Measurements from ENCODE around the gene ZDHHC16. TPM values are rescaled to one million over a fixed set of nuclear protein-coding genes. Genes with fewer than 3 reads are reported as not detected.
A peak's percentile ranks its signal among the peaks of the same experiment; 100 is the strongest.

The ZDHHC16 gene
- total and polyA plus RNA-seq, 3 experiments from 2014 or later = 26.4 to 57.6 (median 56.2) TPM

DNA sequence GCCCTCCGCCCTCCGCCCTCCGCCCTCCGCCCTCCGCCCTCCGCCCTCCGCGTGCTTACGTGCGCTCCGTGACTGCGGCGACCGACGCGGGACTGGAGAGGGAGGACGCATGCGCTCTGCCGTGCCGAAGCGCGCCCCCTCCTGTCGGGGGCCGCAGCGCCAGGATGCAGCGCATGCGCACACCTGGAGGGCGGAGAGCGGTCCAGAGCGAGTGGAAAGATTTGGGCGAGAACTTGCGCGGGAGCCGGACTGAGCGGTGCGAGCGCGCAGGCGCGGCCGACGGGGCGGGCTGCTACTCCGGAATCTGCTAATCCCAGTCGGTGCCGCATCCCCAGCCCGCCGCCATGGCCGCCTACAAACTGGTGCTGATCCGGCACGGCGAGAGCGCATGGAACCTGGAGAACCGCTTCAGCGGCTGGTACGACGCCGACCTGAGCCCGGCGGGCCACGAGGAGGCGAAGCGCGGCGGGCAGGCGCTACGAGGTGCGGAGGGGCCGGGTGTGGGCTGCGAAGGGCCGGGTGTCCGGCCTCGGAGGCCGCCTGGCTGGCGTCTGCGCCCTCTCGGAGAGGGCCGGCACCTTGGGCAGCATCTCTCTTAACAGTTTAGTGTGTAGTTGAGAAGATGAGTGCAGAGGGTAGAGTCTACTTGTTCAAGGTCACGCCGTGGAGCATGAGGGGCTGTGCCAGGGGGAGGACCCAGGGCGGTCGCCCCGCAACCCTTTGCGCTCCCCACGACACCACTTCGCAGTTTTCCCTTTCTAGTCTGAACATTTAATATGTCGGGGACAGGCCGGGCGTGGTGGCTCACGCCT, 19.8 kb upstream of the ZDHHC16 start, which contains the start of gene PGAM1:
Gene PGAM1 (plus strand): TSS at position 228 of the 812 bp plus-strand sequence. CDS start 117 bp downstream, at position 345.
- Histone ChIP-seq H3K4me3 (ENCODE audit: low read length) (peak within 1 kb of the TSS; percentile 92), H3K27me3 (ENCODE audit: insufficient read depth, low read length, poor library complexity, severe bottlenecking) (no peaks in the 10 kb centered on the region), H3K9me3 (ENCODE audit: low read length) (no peaks in the 10 kb centered on the region), H3K36me3 (ENCODE audit: insufficient read depth, low read length) (peaks cover 14% of the 10 kb centered on the region), H3K4me1 (ENCODE audit: insufficient read depth, low read length) (peaks cover 27% of the 10 kb centered on the region), H3K27ac (ENCODE audit: low read depth, low read length) (peak within 1 kb of the TSS; percentile 91)
- peaks cover 0 to 3% of the 10 kb centered on the region in 2 donors for H3K27me3 Mint-ChIP-seq
- H3K36me3 Mint-ChIP-seq = peaks cover 0 to 38% (median 3%) of the 10 kb centered on the region in 3 donors
- DNase-seq = peak; percentile 93 to 98 (median 97)
- peak within 1 kb of the TSS; percentile 89 to 96 (median 92) for H3K4me3 Mint-ChIP-seq
- CTCF ChIA-PET = no interaction called here
- H3K4me1 Mint-ChIP-seq = peaks cover 34 to 51% (median 41%) of the 10 kb centered on the region in 3 donors
- peaks cover 0 to 2% (median 0%) of the 10 kb centered on the region in 5 donors for H3K9me3 Mint-ChIP-seq
- H3K27ac Mint-ChIP-seq = peak within 1 kb of the TSS; percentile 88 to 97 (median 94)
- POLR2A ChIA-PET = interaction anchor here (1.5 kb wide), 1 partner anchor 12 kb away, joined by 3 read pairs; no protein-coding TSS in a partner anchor

DNA sequence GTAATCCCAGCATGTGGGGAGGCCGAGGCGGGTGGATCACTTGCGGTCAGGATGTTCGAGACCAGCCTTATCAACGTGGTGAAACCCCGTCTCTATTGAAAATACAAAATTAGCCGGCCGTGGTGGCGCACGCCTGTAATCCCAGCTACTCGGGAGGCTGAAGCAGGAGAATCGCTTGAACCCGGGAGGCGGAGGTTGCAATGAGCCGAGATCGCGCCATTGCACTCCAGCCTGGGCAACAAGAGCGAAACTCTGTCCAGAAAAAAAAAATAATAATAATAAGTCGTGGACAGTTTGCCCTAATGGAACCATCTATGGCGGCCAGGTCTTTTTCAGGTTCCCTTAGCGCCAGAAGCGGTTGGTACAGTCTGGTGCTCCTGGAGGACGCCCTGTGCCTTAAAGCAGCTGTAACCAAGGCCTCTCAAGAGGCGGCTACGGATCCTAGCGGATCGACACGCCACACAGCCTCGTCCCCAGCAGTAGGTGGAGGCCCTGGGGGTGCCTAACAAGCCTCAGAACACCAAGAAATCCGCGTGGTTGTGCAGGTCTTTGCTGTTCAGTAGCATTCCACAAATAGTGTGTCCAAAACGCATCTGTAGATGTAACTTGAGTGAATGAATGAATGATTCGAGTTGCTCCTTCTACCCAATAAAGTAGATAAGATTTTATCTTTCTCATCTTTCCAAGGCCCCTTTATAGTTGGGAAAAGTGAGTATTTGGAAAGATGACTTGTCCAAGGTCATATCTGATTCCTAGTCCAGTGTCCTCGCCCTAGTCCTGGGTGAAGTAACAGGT, 19.0 kb upstream of the ZDHHC16 start:
- CTCF ChIA-PET = interaction anchor here (0.9 to 1.5 kb wide), 2 partner anchors 20 to 25 kb away, joined by 3 to 8 read pairs; no protein-coding TSS in a partner anchor

DNA sequence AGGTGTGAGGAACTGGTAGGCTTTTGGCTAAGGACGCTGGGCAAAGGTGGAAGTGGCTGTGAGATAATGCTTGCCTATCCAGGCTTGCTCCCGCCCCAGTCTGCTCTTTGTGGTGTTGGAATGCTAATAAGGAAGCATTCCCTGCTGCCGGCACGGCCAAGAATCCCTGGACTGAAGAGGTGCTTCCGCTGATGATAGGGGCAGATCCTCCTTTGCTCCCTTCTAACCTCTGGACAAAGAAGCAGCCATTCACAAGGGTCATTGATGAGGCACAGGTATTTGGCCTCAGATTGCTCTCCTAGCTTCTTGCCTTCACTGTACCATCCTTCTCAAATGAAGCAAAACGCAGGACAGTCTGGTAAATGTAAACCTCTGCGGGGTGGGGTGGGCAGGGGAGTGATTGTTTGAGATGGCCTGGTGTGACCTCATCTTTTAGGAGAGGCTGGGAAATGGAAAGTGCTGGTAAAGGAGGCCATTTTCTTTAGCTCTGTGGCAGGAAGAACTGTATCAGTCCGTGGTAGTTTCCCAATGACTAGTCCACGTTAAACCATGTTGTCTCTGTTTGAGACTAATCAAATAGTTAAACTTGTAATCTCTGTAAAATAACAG, 18.3 kb upstream of the ZDHHC16 start:
- Histone ChIP-seq H3K4me3 (ENCODE audit: low read length) (peak overlapping the region; percentile 92), H3K27ac (ENCODE audit: low read depth, low read length) (peak overlapping the region; percentile 91), H3K27me3 (ENCODE audit: insufficient read depth, low read length, poor library complexity, severe bottlenecking) (no peaks in the 10 kb centered on the region), H3K9me3 (ENCODE audit: low read length) (no peaks in the 10 kb centered on the region), H3K36me3 (ENCODE audit: insufficient read depth, low read length) (peaks cover 22% of the 10 kb centered on the region), H3K4me1 (ENCODE audit: insufficient read depth, low read length) (peaks cover 27% of the 10 kb centered on the region)
- DNase-seq = no peak
- Mint-ChIP-seq H3K27ac (peak overlapping the region; percentile 88 to 97 (median 94)), H3K4me1 (peaks cover 34 to 50% (median 41%) of the 10 kb centered on the region in 3 donors), H3K4me3 (peak overlapping the region; percentile 89 to 96 (median 92)), H3K36me3 (peaks cover 0 to 47% (median 7%) of the 10 kb centered on the region in 3 donors), H3K27me3 (peaks cover 0 to 3% of the 10 kb centered on the region in 2 donors), H3K9me3 (peaks cover 0 to 2% (median 0%) of the 10 kb centered on the region in 5 donors)
- ChIA-PET CTCF (interaction anchor here (0.9 to 1.5 kb wide), 3 partner anchors 13 to 26 kb away, joined by 3 to 8 read pairs (median 3); no protein-coding TSS in a partner anchor), POLR2A (interaction anchor here (0.6 to 1.3 kb wide), 2 partner anchors 18 to 27 kb away, joined by 3 read pairs; partner anchors contain the start of gene RRP12)

More for the DNA sequence above, 19.0 kb upstream of the ZDHHC16 start:
- H3K36me3 ChIP-seq (ENCODE audit: insufficient read depth, low read length) = peaks cover 21% of the 10 kb centered on the region
- POLR2A ChIA-PET = interaction anchor here (0.6 to 1.5 kb wide), 3 partner anchors 13 to 26 kb away, joined by 3 read pairs; partner anchors contain the start of gene RRP12
- no peaks in the 10 kb centered on the region for H3K9me3 ChIP-seq (ENCODE audit: low read length)
- peak overlapping the region; percentile 92 for H3K4me3 ChIP-seq (ENCODE audit: low read length)
- Mint-ChIP-seq H3K4me3 (peak overlapping the region; percentile 89 to 96 (median 92)), H3K36me3 (peaks cover 0 to 44% (median 4%) of the 10 kb centered on the region in 3 donors), H3K9me3 (peaks cover 0 to 2% (median 0%) of the 10 kb centered on the region in 5 donors), H3K4me1 (peaks cover 34 to 51% (median 41%) of the 10 kb centered on the region in 3 donors), H3K27me3 (peaks cover 0 to 3% of the 10 kb centered on the region in 2 donors), H3K27ac (peak overlapping the region; percentile 88 to 97 (median 94))
- H3K27ac ChIP-seq (ENCODE audit: low read depth, low read length) = peak overlapping the region; percentile 91
- H3K4me1 ChIP-seq (ENCODE audit: insufficient read depth, low read length) = peaks cover 27% of the 10 kb centered on the region
- no peaks in the 10 kb centered on the region for H3K27me3 ChIP-seq (ENCODE audit: insufficient read depth, low read length, poor library complexity, severe bottlenecking)
- DNase-seq = no peak

DNA sequence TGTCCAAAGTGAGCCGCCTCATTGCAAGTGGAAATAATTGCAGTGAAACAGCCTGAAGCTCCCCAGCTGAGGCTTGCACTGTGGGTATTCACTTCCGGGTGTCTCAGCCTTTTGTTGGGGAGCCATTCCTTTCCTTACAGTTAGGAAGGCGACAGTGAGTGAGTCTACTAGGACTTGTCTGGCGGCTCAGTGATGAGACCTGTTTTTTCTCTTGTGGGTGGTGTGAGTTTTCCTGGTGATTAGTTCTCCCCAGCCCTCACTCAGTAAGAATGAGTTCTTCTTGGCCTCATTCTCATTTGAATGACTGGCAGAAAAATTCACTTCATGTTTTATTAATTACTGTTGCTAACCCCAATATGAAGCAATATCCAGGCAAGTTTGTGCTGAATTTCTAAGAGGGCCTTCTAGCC, 17.4 kb upstream of the ZDHHC16 start:
- ChIA-PET CTCF (interaction anchor here (1.0 kb wide), 1 partner anchor 14 kb away, joined by 3 read pairs; no protein-coding TSS in a partner anchor), POLR2A (interaction anchor here (1.3 kb wide), 1 partner anchor 28 kb away, joined by 3 read pairs; the partner anchor contains the start of gene RRP12)
- H3K9me3 ChIP-seq (ENCODE audit: low read length) = no peaks in the 10 kb centered on the region
- peaks cover 30 to 42% (median 34%) of the 10 kb centered on the region in 3 donors for H3K4me1 Mint-ChIP-seq
- peaks cover 27% of the 10 kb centered on the region for H3K4me1 ChIP-seq (ENCODE audit: insufficient read depth, low read length)
- peaks cover 0 to 2% (median 0%) of the 10 kb centered on the region in 5 donors for H3K9me3 Mint-ChIP-seq
- H3K4me3 Mint-ChIP-seq = peak overlapping the region; percentile 78 to 92 (median 84)
- peaks cover 0 to 3% of the 10 kb centered on the region in 2 donors for H3K27me3 Mint-ChIP-seq
- peak overlapping the region; percentile 91 for H3K27ac ChIP-seq (ENCODE audit: low read depth, low read length)
- H3K4me3 ChIP-seq (ENCODE audit: low read length) = peak overlapping the region; percentile 40
- DNase-seq = peak in 1 of 5 donors; percentile 27
- peak overlapping the region; percentile 88 to 97 (median 92) for H3K27ac Mint-ChIP-seq
- peaks cover 0 to 48% (median 5%) of the 10 kb centered on the region in 3 donors for H3K36me3 Mint-ChIP-seq
- no peaks in the 10 kb centered on the region for H3K27me3 ChIP-seq (ENCODE audit: insufficient read depth, low read length, poor library complexity, severe bottlenecking)
- peaks cover 22% of the 10 kb centered on the region for H3K36me3 ChIP-seq (ENCODE audit: insufficient read depth, low read length)

DNA sequence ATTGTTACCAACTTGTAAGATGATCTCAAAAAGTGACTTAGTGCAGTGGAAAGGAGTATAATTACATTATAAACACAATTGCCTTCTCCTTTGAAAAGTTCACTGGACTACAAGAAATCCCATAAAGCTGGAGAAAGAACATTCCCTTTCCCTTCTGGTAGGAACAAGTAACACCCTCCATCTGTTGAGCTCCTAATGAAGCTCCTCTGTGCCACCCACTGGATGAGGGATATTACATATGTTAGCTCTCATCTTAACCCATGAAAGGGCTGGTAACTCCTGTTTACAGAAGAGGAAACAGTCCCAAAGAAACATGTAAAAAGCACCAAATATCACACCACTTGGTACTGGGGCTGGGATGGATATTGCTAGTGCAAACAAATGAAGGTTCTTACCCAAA, 11.9 kb upstream of the ZDHHC16 start:
- H3K4me1 ChIP-seq (ENCODE audit: insufficient read depth, low read length) = no peaks in the 10 kb centered on the region
- H3K27me3 ChIP-seq (ENCODE audit: insufficient read depth, low read length, poor library complexity, severe bottlenecking) = no peaks in the 10 kb centered on the region
- no peaks in the 10 kb centered on the region for H3K9me3 ChIP-seq (ENCODE audit: low read length)
- no peak overlapping the region for H3K4me3 ChIP-seq (ENCODE audit: low read length)
- peaks cover 0 to 86% (median 8%) of the 10 kb centered on the region in 3 donors for H3K36me3 Mint-ChIP-seq
- no peak overlapping the region for H3K4me3 Mint-ChIP-seq
- POLR2A ChIA-PET = no interaction called here
- peaks cover 52% of the 10 kb centered on the region for H3K36me3 ChIP-seq (ENCODE audit: insufficient read depth, low read length)
- H3K4me1 Mint-ChIP-seq = peaks cover 4 to 6% (median 6%) of the 10 kb centered on the region in 3 donors
- H3K27me3 Mint-ChIP-seq = no peaks in the 10 kb centered on the region
- CTCF ChIA-PET = no interaction called here
- H3K27ac Mint-ChIP-seq = no peak overlapping the region
- no peak for DNase-seq
- no peaks in the 10 kb centered on the region for H3K9me3 Mint-ChIP-seq
- no peak overlapping the region for H3K27ac ChIP-seq (ENCODE audit: low read depth, low read length)

DNA sequence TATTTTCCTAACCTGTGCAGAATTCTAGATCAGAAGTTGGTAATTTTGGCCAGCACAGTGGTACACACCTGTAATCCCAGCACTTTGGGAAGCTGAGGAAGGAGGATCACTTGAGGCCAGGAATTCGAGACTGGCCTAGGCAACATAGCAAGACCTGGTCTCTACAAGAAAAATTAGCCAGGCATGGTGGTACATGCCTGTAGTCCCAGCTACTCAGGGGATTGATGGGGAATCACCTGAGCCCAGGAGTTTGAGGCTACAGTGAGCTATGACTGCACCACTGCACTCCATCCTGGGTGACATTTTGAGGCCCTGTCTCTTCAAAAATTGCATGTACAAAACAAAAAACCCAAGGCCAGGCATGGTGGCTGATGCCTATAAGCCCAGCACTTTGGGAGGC, 11.4 kb upstream of the ZDHHC16 start:
- Mint-ChIP-seq H3K27ac (peak overlapping the region in 2 of 8 donors; percentile 46 to 51), H3K4me1 (peaks cover under 1 to 1% (median under 1%) of the 10 kb centered on the region in 3 donors), H3K9me3 (no peaks in the 10 kb centered on the region), H3K36me3 (peaks cover 0 to 85% (median 9%) of the 10 kb centered on the region in 3 donors), H3K27me3 (no peaks in the 10 kb centered on the region), H3K4me3 (no peak overlapping the region)
- Histone ChIP-seq H3K36me3 (ENCODE audit: insufficient read depth, low read length) (peaks cover 49% of the 10 kb centered on the region), H3K4me1 (ENCODE audit: insufficient read depth, low read length) (no peaks in the 10 kb centered on the region), H3K4me3 (ENCODE audit: low read length) (no peak overlapping the region), H3K9me3 (ENCODE audit: low read length) (no peaks in the 10 kb centered on the region), H3K27ac (ENCODE audit: low read depth, low read length) (no peak overlapping the region), H3K27me3 (ENCODE audit: insufficient read depth, low read length, poor library complexity, severe bottlenecking) (no peaks in the 10 kb centered on the region)
- ChIA-PET CTCF (no interaction called here), POLR2A (no interaction called here)
- DNase-seq = no peak

DNA sequence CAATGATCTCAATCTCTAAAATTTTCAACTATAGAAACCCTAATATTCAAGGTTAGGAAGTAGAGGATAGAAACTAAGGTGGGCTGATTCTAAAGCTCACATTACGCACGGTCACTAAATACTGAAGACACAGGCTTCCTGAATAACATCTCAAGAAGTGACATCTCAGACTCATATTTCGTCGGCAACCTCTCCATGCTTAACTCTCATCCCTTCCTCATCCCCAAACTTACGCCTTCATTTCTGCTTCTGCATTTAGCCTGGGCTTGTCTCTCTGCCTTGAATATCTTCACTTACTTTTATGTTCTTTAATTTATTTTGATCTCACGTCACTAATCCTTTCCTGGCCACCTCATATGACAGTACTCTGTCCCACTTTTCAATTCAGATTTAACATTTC, 10.8 kb upstream of the ZDHHC16 start:
- peaks cover 0 to 86% (median 11%) of the 10 kb centered on the region in 3 donors for H3K36me3 Mint-ChIP-seq
- no peaks in the 10 kb centered on the region for H3K27me3 ChIP-seq (ENCODE audit: insufficient read depth, low read length, poor library complexity, severe bottlenecking)
- no peak overlapping the region for H3K4me3 Mint-ChIP-seq
- H3K36me3 ChIP-seq (ENCODE audit: insufficient read depth, low read length) = peaks cover 46% of the 10 kb centered on the region
- no peaks in the 10 kb centered on the region for H3K9me3 ChIP-seq (ENCODE audit: low read length)
- H3K27ac Mint-ChIP-seq = peak overlapping the region in 3 of 8 donors; percentile 17 to 46 (median 34)
- H3K4me1 ChIP-seq (ENCODE audit: insufficient read depth, low read length) = no peaks in the 10 kb centered on the region
- CTCF ChIA-PET = no interaction called here
- POLR2A ChIA-PET = interaction anchor here (0.7 kb wide), 1 partner anchor 10 kb away, joined by 4 read pairs; no protein-coding TSS in a partner anchor
- DNase-seq = no peak
- H3K27me3 Mint-ChIP-seq = no peaks in the 10 kb centered on the region
- H3K9me3 Mint-ChIP-seq = no peaks in the 10 kb centered on the region
- no peak overlapping the region for H3K4me3 ChIP-seq (ENCODE audit: low read length)
- H3K27ac ChIP-seq (ENCODE audit: low read depth, low read length) = no peak overlapping the region
- peaks cover 0 to 1% (median 0%) of the 10 kb centered on the region in 3 donors for H3K4me1 Mint-ChIP-seq
